ENCODE measurements around the gene COL6A6.

COL6A6 gene

GRCh38 chr3:130516645-130517512 lies at the start of gene COL6A6:
Gene COL6A6 (plus strand): TSS chr3:130517177. CDS start chr3:130560365, 43,188 bp downstream.
- no peak for DNase-seq (ENCODE audit: low spot score)

- no peak for DNase-seq (ENCODE audit: low spot score)
Observed at GRCh38 chr3:130468311-130468710, 48.7 kb upstream of the COL6A6 start.

GRCh38 chr3:130470126-130470525 lies 46.9 kb upstream of the COL6A6 start:
- no peak for DNase-seq (ENCODE audit: low spot score)

GRCh38 chr3:130473416-130473815 lies 43.6 kb upstream of the COL6A6 start:
- DNase-seq (ENCODE audit: low spot score): no peak

GRCh38 chr3:130480736-130481135 lies 36.2 kb upstream of the COL6A6 start:
- no peak for DNase-seq (ENCODE audit: low spot score)

GRCh38 chr3:130488288-130488687 lies 28.7 kb upstream of the COL6A6 start:
- DNase-seq (ENCODE audit: low spot score): no peak

- DNase-seq (ENCODE audit: low spot score): no peak
Observed at GRCh38 chr3:130488769-130489450, 28.1 kb upstream of the COL6A6 start.

GRCh38 chr3:130490241-130490640 lies 26.7 kb upstream of the COL6A6 start:
- no peak for DNase-seq (ENCODE audit: low spot score)

GRCh38 chr3:130491431-130491830 lies 25.5 kb upstream of the COL6A6 start:
- no peak for DNase-seq (ENCODE audit: low spot score)

GRCh38 chr3:130504701-130505100 lies 12.3 kb upstream of the COL6A6 start:
- no peak for DNase-seq (ENCODE audit: low spot score)

GRCh38 chr3:130506031-130506430 lies 10.9 kb upstream of the COL6A6 start:
- DNase-seq (ENCODE audit: low spot score): no peak

GRCh38 chr3:130507746-130508145 lies 9.2 kb upstream of the COL6A6 start:
- DNase-seq (ENCODE audit: low spot score): no peak

GRCh38 chr3:130509008-130509407 lies 8.0 kb upstream of the COL6A6 start:
- no peak for DNase-seq (ENCODE audit: low spot score)

- DNase-seq (ENCODE audit: low spot score): no peak
Observed at GRCh38 chr3:130514681-130515080, 2.3 kb upstream of the COL6A6 start.

GRCh38 chr3:130515755-130516154 lies 1.2 kb upstream of the COL6A6 start:
- no peak for DNase-seq (ENCODE audit: low spot score)

- no peak for DNase-seq (ENCODE audit: low spot score)
Observed at GRCh38 chr3:130517602-130518001, 625 bp downstream of the COL6A6 start.

- no peak for DNase-seq (ENCODE audit: low spot score)
Observed at GRCh38 chr3:130519754-130520153, 2.8 kb downstream of the COL6A6 start.

GRCh38 chr3:130522399-130522798 lies 5.4 kb downstream of the COL6A6 start:
- DNase-seq (ENCODE audit: low spot score): no peak

- no peak for DNase-seq (ENCODE audit: low spot score)
Observed at GRCh38 chr3:130527426-130527825, 10.4 kb downstream of the COL6A6 start.

GRCh38 chr3:130528120-130528519 lies 11.1 kb downstream of the COL6A6 start:
- DNase-seq (ENCODE audit: low spot score): no peak

- DNase-seq (ENCODE audit: low spot score): no peak
Observed at GRCh38 chr3:130529486-130530215, 12.7 kb downstream of the COL6A6 start.

GRCh38 chr3:130533247-130533646 lies 16.3 kb downstream of the COL6A6 start:
- DNase-seq (ENCODE audit: low spot score): no peak

Measured in globus pallidus (tissue), 1 donor.